Type B pancreatic cell (in vitro differentiated cells): Measurements from ENCODE around the gene CHMP4B. TPM values are rescaled to one million over a fixed set of nuclear protein-coding genes. Genes with fewer than 3 reads are reported as not detected.

Source experiments
- DNase-seq: peaks from one replicate; pipeline ENCODE4 v3.0.0; 2021; ENCODE audit warnings: mixed read lengths; ENCODE audit not compliant: unreplicated experiment; ENCODE audit errors: extremely low spot score
- H3K27ac Mint-ChIP-seq: 2 replicates; pipeline ENCODE4 v1.8.0; 2021; ENCODE audit warnings: mild to moderate bottlenecking, mixed read lengths
- H3K27me3 Mint-ChIP-seq: 2 replicates; pipeline ENCODE4 v1.8.0; 2021; ENCODE audit warnings: mixed read lengths
- H3K36me3 Mint-ChIP-seq: 2 replicates; pipeline ENCODE4 v1.8.0; 2021; ENCODE audit warnings: mixed read lengths
- H3K4me1 Mint-ChIP-seq: one replicate; pipeline ENCODE4 v1.8.0; 2021; ENCODE audit warnings: mixed read lengths; ENCODE audit not compliant: unreplicated experiment
- H3K4me3 Mint-ChIP-seq: 2 replicates; pipeline ENCODE4 v1.8.0; 2021; ENCODE audit warnings: mild to moderate bottlenecking, mixed read lengths
- H3K9me3 Mint-ChIP-seq: 2 replicates; pipeline ENCODE4 v1.8.0; 2021; ENCODE audit warnings: mixed read lengths
- total RNA-seq: library from RNA; stranded (reverse); gene quantifications from 2 replicates; pipeline ENCODE4 v1.2.1, GENCODE V29; 2021; ENCODE audit warnings: low replicate concordance
- TF ChIP-seq, protein P1 (sequence below): fragments of 200-600 bp; sonication (generic); conservative IDR thresholded peaks from 2 replicates; pipeline ENCODE4 v1.5.0; 2021; ENCODE audit warnings: antibody characterized with exemption, mild to moderate bottlenecking

The CHMP4B gene
- total RNA-seq, 1 donor from 2014 or later = 111 TPM

GRCh38 chr20:33767777-33768138 is 43.4 kb upstream of the CHMP4B start:
- Mint-ChIP-seq H3K4me1 (no peaks in the 10 kb centered on the region), H3K27me3 (no peaks in the 10 kb centered on the region), H3K36me3 (peaks cover 10% of the 10 kb centered on the region), H3K9me3 (no peaks in the 10 kb centered on the region), H3K27ac (no peak overlapping the region), H3K4me3 (no peak overlapping the region)
- TF ChIP-seq, protein P1, sequence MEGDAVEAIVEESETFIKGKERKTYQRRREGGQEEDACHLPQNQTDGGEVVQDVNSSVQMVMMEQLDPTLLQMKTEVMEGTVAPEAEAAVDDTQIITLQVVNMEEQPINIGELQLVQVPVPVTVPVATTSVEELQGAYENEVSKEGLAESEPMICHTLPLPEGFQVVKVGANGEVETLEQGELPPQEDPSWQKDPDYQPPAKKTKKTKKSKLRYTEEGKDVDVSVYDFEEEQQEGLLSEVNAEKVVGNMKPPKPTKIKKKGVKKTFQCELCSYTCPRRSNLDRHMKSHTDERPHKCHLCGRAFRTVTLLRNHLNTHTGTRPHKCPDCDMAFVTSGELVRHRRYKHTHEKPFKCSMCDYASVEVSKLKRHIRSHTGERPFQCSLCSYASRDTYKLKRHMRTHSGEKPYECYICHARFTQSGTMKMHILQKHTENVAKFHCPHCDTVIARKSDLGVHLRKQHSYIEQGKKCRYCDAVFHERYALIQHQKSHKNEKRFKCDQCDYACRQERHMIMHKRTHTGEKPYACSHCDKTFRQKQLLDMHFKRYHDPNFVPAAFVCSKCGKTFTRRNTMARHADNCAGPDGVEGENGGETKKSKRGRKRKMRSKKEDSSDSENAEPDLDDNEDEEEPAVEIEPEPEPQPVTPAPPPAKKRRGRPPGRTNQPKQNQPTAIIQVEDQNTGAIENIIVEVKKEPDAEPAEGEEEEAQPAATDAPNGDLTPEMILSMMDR = no peak
- no peak for DNase-seq

DNA sequence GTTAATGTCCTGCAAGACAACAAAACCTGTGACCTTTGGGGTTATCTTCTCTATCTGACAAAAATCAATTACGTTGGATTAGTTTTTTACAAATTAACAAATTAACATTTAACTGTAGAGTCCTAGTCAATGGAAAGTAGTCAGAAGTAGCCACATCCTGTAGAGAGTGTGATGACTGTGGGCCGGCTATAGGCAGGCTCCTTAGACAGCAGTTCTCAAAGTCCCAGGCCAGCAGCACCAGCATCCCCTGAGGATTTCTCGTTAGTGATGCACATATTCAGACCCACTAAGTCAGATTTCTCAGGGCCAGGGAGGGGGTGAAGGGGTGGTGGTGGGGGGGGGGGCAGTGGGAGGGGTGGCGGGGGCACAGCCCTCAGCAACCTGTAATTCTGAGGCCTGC is 42.1 kb upstream of the CHMP4B start:
- Mint-ChIP-seq H3K36me3 (peaks cover 10% of the 10 kb centered on the region), H3K27me3 (no peaks in the 10 kb centered on the region), H3K9me3 (no peaks in the 10 kb centered on the region), H3K4me3 (no peak overlapping the region), H3K4me1 (no peaks in the 10 kb centered on the region), H3K27ac (no peak overlapping the region)
- DNase-seq = no peak
- TF ChIP-seq, protein P1 = no peak

- Mint-ChIP-seq H3K9me3 (no peaks in the 10 kb centered on the region), H3K36me3 (peaks cover 10% of the 10 kb centered on the region), H3K27me3 (no peaks in the 10 kb centered on the region), H3K4me1 (no peaks in the 10 kb centered on the region), H3K4me3 (no peak overlapping the region), H3K27ac (no peak overlapping the region)
- DNase-seq = no peak
- TF ChIP-seq, protein P1 = no peak
These were observed 41.1 kb upstream of the CHMP4B start for GRCh38 chr20:33770005-33770404.

- H3K27ac Mint-ChIP-seq = no peak overlapping the region
- no peaks in the 10 kb centered on the region for H3K9me3 Mint-ChIP-seq
- TF ChIP-seq, protein P1 = no peak
- no peaks in the 10 kb centered on the region for H3K27me3 Mint-ChIP-seq
- no peak for DNase-seq
- no peaks in the 10 kb centered on the region for H3K4me1 Mint-ChIP-seq
- no peak overlapping the region for H3K4me3 Mint-ChIP-seq
- H3K36me3 Mint-ChIP-seq = peaks cover 7% of the 10 kb centered on the region
These were observed 39.2 kb upstream of the CHMP4B start for GRCh38 chr20:33771938-33772337.

GRCh38 chr20:33772439-33772838 is 38.7 kb upstream of the CHMP4B start:
- Mint-ChIP-seq H3K4me1 (no peaks in the 10 kb centered on the region), H3K27ac (no peak overlapping the region), H3K9me3 (no peaks in the 10 kb centered on the region), H3K36me3 (peaks cover 4% of the 10 kb centered on the region), H3K27me3 (no peaks in the 10 kb centered on the region), H3K4me3 (no peak overlapping the region)
- TF ChIP-seq, protein P1 = no peak
- no peak for DNase-seq

DNA sequence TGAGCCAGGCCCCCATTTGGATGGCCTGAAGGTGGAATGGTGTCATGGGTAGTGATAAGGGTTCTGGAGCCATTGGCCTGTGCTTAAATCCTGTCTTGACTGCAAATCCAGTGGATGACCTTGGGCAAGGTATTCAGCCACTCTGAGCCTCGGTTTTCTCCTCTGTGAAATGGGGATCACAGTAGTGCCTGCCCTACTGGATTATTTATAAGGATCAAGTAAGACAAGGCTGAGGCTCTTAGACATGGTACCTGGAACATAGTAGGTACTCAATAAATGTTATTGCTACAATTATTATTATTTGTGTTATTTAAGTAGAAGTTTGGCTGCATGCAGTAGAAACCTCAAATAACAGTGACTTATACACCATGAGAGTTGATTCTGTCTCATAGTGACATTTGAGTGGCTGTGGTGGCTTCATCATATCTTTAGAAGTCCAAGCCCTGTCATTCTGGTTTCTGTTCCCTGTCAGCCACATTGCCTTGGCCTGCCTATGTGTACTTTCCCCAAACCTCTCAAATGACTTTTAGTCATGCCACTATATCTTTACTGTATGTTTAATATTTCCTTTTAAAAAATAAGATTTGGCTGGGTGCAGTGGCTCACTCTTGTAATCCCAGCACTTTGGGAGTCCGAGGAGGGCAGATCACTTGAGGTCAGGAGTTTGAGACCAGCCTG is 37.6 kb upstream of the CHMP4B start:
- H3K27me3 Mint-ChIP-seq = no peaks in the 10 kb centered on the region
- no peaks in the 10 kb centered on the region for H3K9me3 Mint-ChIP-seq
- H3K27ac Mint-ChIP-seq = no peak overlapping the region
- no peak for DNase-seq
- TF ChIP-seq, protein P1 = no peak
- H3K4me1 Mint-ChIP-seq = peaks cover under 1% of the 10 kb centered on the region
- H3K4me3 Mint-ChIP-seq = no peak overlapping the region
- peaks cover 6% of the 10 kb centered on the region for H3K36me3 Mint-ChIP-seq
